Measurements from ENCODE around the gene ABCD2.
A peak's percentile ranks its signal among the peaks of the same experiment; 100 is the strongest.
"Not testable (repeated sequence)": the region's sequence is repeated elsewhere in the genome, so short reads cannot be mapped to it uniquely, and the experiment has no call there.

ABCD2 gene

DNA sequence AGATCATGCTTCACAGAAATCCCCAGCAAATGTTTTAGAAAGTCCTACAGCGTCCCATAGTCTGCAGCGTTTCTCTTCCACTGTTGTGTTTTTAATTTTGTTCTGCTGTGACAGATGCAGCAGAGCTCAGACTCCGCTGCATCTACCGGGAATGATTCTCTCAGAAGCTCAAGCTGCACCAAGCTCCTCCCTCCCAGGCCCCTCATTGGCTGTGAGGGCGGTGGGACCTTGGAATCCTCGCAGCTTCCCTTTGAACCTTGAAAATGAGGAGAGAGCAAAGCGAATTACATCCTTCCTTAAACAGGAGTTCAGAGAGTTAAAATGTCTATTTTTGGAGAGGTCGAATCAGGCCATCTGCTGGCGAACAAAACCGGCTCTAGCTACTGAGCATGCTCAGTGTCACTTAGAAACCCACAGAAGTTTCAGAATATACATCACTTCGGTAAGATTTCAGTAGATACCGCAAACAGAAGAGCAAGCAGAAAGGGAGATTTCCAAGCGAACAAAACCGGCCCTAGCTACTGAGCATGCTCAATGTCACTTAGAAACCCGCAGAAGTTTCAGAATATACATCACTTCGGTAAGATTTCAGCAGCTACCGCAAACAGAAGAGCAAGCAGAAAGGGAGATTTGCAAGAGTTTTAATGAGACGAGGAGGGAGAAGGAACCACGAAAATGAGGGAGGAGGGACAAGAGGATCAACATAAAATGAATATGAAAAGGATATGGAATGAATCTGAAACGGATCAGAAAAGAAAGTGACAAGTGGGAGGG, at the start of gene ABCD2:
ABCD2 (minus strand) TSS at position 144 of the 774 bp plus-strand sequence. CDS start 188 bp downstream, outside the sequence.
- DNase-seq (ENCODE audit: low read depth in 2 of 2) = peak; percentile 27 to 61

- DNase-seq (ENCODE audit: low read depth in 2 of 2) = no peak
These were observed 40.5 kb upstream of the ABCD2 start for GRCh38 chr12:39660101-39660500.

DNA sequence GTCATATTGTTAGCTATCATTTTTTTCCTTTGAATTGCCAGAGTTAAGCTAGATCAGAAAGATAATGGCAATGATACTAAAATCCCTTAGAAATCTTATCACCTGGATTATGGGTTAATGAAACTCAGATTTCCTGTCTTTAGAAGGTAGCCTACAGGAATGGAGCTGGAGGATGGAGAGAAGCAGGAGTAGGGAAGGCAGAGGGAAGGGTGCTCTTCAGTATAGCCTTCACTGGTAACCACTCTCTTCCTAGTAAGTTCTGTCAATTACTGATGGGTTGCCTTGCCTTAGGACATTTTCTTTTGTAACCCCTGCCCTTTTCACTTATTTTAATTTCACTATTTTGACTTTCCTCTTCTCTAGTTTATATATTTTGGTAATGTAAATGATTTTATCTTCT, 27.8 kb upstream of the ABCD2 start:
- no peak for DNase-seq (ENCODE audit: low read depth in 2 of 2)

DNA sequence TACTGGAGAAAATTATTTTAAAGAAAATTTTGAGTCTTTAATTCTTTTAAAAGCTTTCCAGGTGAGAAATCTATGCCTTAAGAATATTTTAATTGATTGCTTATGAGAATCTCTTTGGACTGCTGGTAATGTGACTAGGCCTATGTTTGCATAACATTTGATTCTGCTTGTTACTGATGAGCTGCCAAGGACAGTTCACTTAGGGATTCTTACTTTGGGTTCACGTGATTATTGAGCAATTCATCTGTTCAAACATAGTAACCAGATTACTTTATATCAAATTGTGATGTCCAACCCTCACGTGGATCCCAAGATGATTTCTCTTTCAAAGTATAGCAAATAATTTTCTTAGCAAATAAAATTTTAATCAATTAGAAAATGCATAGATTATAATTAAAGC, 27.4 kb upstream of the ABCD2 start:
- DNase-seq (ENCODE audit: low read depth in 2 of 2) = no peak

DNA sequence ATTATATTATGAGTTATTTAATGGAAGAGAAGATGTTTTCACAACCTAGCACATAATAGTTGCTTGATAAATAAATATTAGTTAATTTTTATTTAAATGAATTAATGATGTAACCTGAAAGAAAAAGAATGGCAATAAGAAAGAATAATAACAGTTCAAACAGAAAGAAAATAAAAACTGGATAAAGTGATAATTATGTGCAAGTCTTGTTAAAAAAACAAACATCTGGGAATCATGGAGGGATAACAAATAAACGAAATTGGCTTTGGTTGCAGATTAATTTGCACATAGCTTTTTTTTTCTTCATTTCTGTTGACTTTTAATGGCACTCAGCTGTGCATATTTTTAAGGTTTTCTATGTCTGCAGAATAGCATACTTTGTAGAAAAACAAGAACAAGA, 23.4 kb upstream of the ABCD2 start:
- DNase-seq (ENCODE audit: low read depth in 2 of 2) = no peak

- no peak for DNase-seq (ENCODE audit: low read depth in 2 of 2)
These were observed 19.2 kb upstream of the ABCD2 start for GRCh38 chr12:39638840-39639239.

GRCh38 chr12:39638178-39638577, 18.6 kb upstream of the ABCD2 start:
- no peak for DNase-seq (ENCODE audit: low read depth in 2 of 2)

DNA sequence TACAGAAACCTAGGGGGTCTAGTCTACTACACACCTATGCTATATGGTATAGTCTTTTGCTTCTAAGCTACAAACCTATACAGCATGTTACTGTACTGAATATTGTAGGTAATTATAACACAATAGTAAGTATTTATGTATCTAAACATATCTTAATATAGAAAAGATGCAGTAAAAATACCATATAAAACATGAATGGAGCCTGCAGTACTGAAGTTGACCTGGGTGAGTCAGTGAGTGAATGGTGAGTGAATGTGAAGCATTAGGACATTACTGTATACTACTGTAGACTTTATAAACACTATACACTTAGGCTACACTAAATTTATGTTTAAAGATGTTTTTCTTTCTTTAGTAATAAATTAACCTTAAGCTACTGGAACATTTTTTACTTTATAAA, 13.1 kb upstream of the ABCD2 start:
- DNase-seq (ENCODE audit: low read depth in 2 of 2) = no peak

DNA sequence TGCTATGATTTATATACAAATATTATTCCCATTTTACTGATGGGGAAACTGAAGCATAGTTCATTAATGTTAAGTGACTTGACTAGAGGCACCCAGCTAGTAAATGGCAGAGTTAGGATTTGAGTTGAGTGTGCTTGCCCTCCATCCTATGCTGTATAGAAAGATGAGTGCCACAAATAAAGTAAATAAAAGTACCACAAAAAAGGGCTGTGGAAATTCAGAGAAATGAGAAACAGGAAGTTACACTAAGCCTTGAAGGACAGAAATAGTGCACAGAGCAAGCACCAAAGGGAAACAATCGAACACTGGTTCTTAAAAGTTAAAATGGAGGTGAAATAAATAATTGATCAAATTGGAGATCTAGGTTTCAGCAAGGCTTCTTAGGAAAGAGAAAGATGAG, 9.2 kb upstream of the ABCD2 start:
- no peak for DNase-seq (ENCODE audit: low read depth in 2 of 2)

GRCh38 chr12:39627914-39628313, 8.3 kb upstream of the ABCD2 start:
- no peak for DNase-seq (ENCODE audit: low read depth in 2 of 2)

DNA sequence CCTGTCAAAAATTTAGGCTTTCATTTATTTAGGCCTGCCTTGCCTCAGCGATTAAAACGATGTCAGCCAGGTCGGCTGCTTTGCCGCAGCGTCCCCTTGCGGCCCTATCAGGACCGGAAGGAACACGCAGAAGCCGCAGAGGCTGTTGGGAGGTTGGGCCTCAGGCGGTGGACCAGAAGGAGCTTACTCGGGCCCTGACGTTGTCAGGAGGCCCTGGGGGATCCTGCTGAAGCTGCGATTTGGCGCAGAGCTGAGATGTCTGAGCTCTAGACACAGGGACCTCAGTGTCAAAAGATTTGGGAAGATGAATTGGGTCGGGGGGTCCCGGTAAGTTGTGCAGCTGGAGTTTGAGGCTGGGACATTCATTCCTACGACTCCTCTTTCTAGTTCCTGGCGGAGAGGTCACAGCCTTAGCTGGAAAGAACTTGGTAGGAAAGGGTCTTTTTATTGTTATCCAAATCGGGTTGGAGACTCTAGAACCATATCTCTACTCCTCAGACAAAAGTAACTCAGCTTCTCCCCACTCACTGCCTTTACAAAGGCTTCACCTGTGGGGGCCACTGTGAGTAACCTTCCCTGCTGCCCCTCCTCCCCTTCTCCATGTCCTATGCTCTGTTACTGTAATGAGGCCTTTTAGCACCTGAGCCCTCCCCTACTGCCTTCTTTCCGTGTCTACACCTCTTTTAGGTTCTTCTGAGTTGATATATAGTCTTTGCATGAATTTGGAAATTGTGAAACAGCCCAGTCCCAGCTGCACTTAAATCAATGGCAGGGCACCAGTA, 6.6 kb upstream of the ABCD2 start:
- no peak for DNase-seq (ENCODE audit: low read depth in 2 of 2)

DNA sequence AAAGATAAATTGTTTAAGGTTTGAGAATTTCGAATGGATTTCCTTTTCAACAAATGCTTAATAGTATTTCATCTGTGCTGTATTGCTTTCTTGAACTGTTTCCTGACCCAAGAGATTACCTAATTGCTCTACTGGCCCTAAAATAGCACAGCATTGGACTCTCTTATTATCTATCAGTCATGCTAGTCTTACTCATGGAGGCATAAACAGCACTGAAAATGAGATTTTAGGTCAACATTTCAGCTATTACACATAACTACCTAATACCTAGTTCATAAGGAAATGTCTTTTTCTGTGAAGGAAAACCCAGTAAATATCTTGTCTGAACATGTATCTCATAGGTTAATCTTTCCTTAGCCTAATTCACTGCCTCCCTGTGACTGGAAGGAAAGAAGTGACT, 4.3 kb upstream of the ABCD2 start:
- DNase-seq (ENCODE audit: low read depth in 2 of 2) = no peak

DNA sequence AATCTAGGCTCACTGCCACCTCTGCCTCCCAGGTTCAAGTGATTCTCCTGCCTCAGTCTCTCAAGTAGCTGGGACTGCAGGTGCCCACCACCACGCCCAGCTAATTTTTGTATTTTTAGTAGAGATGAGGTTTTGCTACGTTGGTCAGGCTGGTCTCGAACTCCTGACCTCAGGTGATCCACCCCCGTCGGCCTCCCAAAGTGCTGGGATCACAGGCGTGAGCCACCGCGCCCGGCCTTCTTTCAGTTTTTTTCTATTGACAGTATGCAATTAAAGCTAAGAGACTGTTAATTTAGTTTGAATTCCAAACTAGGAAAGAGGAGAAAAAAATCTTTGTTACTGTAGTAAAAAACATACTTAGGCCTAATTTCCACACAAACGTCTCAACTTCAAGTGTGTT, 3.6 kb upstream of the ABCD2 start:
- DNase-seq (ENCODE audit: low read depth in 2 of 2) = not testable (repeated sequence)

DNA sequence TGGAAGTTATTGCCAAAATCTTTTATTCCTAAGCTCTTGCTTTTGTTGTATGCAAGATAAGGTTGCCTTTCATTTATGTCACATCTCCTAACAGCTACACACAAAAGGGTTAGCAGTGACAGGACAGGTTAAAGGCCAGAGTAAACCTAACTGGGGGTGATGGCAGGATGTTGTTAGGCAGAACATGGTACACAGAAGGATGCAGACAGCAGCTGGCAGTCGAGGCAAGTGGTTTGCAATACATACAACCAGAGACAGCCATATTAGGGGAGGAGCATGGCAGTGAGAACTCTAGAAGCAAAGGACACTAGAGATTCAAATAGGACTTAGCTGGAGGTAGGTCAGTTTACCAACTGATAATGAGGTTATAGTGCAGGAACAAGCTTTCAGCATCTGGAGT, 2.7 kb upstream of the ABCD2 start:
- DNase-seq (ENCODE audit: low read depth in 2 of 2) = no peak

DNA sequence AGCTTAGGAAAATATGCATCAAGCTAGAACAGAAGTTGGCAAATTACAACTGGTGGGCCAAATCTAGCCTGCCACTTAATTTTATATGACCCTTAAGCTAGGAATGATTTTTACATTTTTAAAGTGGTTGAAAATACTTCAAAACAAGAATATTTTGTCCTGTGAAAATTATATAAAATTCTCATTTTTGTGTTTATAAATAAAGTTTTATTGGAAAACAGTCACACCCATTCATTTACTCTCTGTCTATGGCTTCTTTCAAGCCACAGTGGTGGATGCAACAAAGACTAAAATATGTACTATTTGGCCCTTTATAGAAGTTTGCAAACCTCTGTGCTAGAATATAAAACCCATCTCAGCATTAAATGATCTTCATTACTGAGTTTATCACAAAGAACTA, 2.1 kb upstream of the ABCD2 start:
- DNase-seq (ENCODE audit: low read depth in 2 of 2) = no peak

DNA sequence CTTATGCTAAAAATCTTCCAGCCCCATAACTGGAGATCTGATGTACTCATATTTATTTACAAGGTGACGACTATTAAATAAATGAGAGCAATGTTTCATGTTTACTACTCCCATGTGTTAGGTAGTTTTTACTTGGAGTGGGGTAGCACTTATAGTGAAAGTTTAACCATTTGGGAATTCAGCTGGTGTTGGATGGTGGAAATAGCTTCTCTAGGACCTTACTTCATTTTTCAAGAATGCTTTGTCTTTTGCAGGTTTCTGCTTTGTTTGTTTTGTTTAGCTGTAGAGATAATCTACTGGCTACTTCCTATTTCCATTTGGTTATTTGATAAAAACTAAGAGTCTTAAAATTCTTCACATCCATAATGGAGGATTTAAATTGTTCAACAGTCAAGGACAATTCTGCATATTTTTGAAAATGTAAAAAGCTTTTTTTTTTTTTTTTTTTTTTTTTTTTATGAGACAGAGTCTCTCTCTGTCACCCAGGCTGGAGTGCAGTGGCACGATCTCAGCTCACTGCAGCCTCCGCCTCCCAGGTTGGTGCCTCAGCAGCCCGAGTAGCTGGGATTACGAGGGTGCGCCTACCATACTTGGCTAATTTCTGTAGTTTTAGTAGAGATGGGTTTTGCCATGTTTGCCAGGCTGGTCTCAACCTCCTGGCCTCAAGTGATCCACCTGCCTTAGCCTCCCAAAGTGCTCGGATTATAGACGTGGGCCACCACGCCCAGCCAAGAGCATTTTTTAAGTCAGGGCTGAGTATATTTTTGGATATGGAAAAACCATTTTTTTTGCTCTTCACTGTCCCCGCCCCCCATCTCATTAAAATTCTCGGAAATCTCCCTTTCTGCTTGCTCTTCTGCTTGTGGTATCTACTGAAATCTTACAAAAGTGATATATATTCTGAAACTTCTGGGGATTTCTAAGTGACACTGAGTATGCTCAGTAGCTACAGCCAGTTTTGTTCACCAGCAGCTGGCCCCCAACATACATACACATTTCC, 1.4 kb upstream of the ABCD2 start:
- DNase-seq (ENCODE audit: low read depth in 2 of 2) = no peak

DNA sequence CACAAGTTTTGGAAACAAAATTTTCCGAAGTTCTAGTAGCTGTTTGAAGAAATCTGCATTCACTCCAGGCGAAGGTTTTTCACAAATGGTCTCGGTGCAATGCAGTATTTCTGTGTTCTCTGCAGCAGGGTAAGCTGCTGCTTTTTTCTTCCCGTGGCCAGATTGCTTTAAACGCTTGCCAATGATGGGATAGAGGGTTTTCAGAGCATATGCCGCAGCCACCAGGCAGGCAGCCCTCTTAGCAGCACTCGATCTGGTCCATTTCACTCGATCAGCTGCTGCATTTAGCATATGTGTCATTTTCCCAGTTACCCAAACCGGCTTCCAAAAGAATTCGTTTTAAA, 315 bp downstream of the ABCD2 start:
- no peak for DNase-seq (ENCODE audit: low read depth in 2 of 2)

DNA sequence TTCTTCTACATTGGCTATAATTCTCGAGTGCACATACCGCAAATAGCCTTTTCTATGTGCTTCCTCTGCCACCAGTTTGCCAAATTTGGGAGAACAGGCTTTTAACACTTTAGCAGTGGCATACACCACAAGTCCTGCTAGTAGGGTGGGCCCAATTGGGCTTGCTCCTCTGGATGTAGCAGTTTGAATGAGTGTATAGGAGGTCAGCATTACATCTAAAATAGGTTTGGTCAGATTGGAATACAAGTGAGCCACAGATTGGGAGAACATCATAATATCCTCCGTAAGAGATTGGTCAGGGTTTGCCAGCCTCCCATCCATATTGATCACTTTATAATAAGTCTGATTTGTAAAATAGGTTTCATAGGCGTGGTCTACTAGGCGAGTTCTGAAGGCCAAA, 902 bp downstream of the ABCD2 start:
- no peak for DNase-seq (ENCODE audit: low read depth in 2 of 2)

- no peak for DNase-seq (ENCODE audit: low read depth in 2 of 2)
These were observed 1.7 kb downstream of the ABCD2 start for GRCh38 chr12:39617887-39618286.

- no peak for DNase-seq (ENCODE audit: low read depth in 2 of 2)
These were observed 2.9 kb downstream of the ABCD2 start for GRCh38 chr12:39616666-39617065.

- no peak for DNase-seq (ENCODE audit: low read depth in 2 of 2)
These were observed 3.4 kb downstream of the ABCD2 start for GRCh38 chr12:39616251-39616650.

DNA sequence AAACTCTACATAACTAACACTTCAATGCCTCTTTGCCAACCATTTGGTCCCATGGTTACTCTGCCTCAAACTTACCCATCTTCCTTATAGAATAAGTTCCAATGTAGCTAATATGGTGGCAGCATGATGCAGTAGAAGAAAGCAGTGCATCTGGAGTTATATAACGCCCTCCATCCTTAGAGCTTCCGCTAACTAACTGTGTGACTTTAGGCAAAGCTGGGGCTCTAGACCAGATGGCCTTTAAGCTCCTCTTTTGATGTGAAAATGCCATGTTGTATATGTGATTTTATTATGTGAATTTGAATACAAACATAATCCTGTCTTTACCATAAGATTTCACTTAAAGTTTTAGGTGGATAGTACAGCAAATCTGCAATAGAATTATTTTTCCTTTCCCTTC, 6.1 kb downstream of the ABCD2 start:
- DNase-seq (ENCODE audit: low read depth in 2 of 2) = no peak
